Activated T-helper 2 cell treated with anti-CD3 and anti-CD28 coated beads, Interferon-gamma antibody, Interleukin-2, Interleukin-4, amounts not matched to agents 10 μg/mL and 5 μg/mL and 100 μg/mL, durations not matched to agents 14 hours and 24 hours and 36 hours (primary cell): ENCODE results near the gene DNAI2. TPM values are rescaled to one million over a fixed set of nuclear protein-coding genes. Genes with fewer than 3 reads are reported as not detected.

Source experiments
- DNase-seq: peaks from one replicate; pipeline ENCODE4 v3.0.0; 2021; ENCODE audit warnings: low spot score
- H3K27ac Mint-ChIP-seq: one replicate; pipeline ENCODE4 v1.8.0; 2021; ENCODE audit warnings: mixed read lengths
- H3K27me3 Mint-ChIP-seq: one replicate; pipeline ENCODE4 v1.8.0; 2021; ENCODE audit warnings: low read depth, mixed read lengths
- H3K36me3 Mint-ChIP-seq: one replicate; pipeline ENCODE4 v1.8.0; 2021; ENCODE audit warnings: low read depth, mixed read lengths
- H3K4me1 Mint-ChIP-seq: one replicate; pipeline ENCODE4 v1.8.0; 2021; ENCODE audit warnings: low read depth, mixed read lengths
- H3K4me3 Mint-ChIP-seq: one replicate; pipeline ENCODE4 v1.8.0; 2021; ENCODE audit warnings: low read depth, mild to moderate bottlenecking, moderate library complexity, mixed read lengths
- H3K9me3 Mint-ChIP-seq: one replicate; pipeline ENCODE4 v1.8.0; 2021; ENCODE audit warnings: mixed read lengths
- intact Hi-C: fragments of 100-400 bp; cut with micrococcal nuclease; formaldehyde crosslinking; loops from one replicate; pipeline ENCODE4 v1.15.1; 2023
- total RNA-seq: library from RNA; stranded (reverse); gene quantifications from 2 replicates; pipeline ENCODE4 v1.2.3, GENCODE V29; 2022

Gene DNAI2
- total RNA-seq, 1 donor from 2014 or later = 0.75 TPM

DNA sequence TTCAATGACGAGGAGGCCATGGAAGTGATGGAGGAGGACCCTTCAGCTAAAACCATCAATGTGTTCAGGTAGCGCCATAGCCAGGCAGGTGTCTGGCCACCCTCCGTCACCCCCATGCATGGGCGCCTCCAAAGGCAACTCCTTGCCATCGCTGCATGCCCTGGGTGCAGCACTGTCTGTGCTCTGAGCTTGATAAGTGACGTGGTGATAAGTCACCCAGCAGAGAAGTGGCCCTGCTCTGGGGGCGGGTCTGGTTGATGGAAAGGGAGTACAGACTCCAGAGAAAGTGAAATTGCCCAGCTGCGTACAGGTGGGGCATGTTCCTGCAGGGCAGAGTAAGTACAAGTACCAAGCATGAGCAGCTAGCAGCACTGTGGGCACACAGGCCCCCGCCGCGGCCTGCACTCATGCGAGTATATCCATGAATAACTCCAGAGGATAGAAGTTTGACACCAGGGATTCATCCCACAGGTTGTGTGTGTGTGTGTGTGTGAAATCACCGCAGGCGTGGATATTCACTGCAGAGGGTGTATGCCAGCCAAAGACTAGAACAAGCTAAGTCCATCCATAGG is 13.1 kb downstream of the DNAI2 start:
- no peak overlapping the region for H3K27ac Mint-ChIP-seq
- intact Hi-C loops = no loop called here

DNA sequence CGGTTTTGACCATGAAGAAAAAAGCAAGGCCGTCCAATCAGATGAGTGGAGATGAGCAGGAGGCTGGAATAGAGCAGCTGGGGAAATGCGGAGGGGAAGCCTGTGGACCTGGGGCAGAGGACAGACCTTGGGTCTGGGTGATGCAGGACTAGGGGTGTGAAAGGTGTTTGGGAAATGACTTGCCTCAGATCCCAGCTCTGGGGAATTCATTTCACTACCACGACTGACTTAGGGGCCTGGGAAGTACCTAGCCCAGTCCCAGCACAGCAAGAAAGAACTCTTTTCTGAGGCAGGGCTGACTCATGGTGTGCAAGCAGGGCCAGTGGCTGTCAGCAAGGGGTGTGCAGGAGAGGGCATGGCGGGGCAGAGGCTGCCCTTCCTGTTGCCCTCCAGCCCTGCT is 14.8 kb downstream of the DNAI2 start:
- Mint-ChIP-seq H3K27me3 (no peaks in the 10 kb centered on the region), H3K9me3 (no peaks in the 10 kb centered on the region), H3K27ac (peak overlapping the region; percentile 64), H3K4me1 (peaks cover 38% of the 10 kb centered on the region), H3K4me3 (no peak overlapping the region), H3K36me3 (no peaks in the 10 kb centered on the region)
- DNase-seq = no peak
- intact Hi-C loops = no loop called here

More for the DNA sequence above, 13.1 kb downstream of the DNAI2 start:
- no peaks in the 10 kb centered on the region for H3K9me3 Mint-ChIP-seq
- H3K4me1 Mint-ChIP-seq = peaks cover 47% of the 10 kb centered on the region
- H3K27me3 Mint-ChIP-seq = no peaks in the 10 kb centered on the region
- no peak overlapping the region for H3K4me3 Mint-ChIP-seq
- DNase-seq = no peak
- no peaks in the 10 kb centered on the region for H3K36me3 Mint-ChIP-seq

- Mint-ChIP-seq H3K4me3 (no peak overlapping the region), H3K9me3 (peaks cover 2% of the 10 kb centered on the region), H3K27ac (peak overlapping the region; percentile 64), H3K36me3 (no peaks in the 10 kb centered on the region), H3K4me1 (peaks cover 36% of the 10 kb centered on the region), H3K27me3 (no peaks in the 10 kb centered on the region)
- intact Hi-C loops = no loop called here
- no peak for DNase-seq
Measured at GRCh38 chr17:74289688-74290087, 15.7 kb downstream of the DNAI2 start.

- H3K27ac Mint-ChIP-seq = no peak overlapping the region
- no peaks in the 10 kb centered on the region for H3K36me3 Mint-ChIP-seq
- no peaks in the 10 kb centered on the region for H3K27me3 Mint-ChIP-seq
- intact Hi-C loops = no loop called here
- no peak overlapping the region for H3K4me3 Mint-ChIP-seq
- H3K4me1 Mint-ChIP-seq = peaks cover 29% of the 10 kb centered on the region
- DNase-seq = no peak
- peaks cover 4% of the 10 kb centered on the region for H3K9me3 Mint-ChIP-seq
Measured at GRCh38 chr17:74290340-74290739, 16.3 kb downstream of the DNAI2 start.

- Mint-ChIP-seq H3K36me3 (no peaks in the 10 kb centered on the region), H3K9me3 (peaks cover 4% of the 10 kb centered on the region), H3K4me3 (no peak overlapping the region), H3K27ac (no peak overlapping the region), H3K27me3 (no peaks in the 10 kb centered on the region), H3K4me1 (peaks cover 31% of the 10 kb centered on the region)
- no peak for DNase-seq
- intact Hi-C loops = no loop called here
Measured at GRCh38 chr17:74292495-74292894, 18.5 kb downstream of the DNAI2 start.

GRCh38 chr17:74295625-74296547 is 21.9 kb downstream of the DNAI2 start:
- DNase-seq = no peak
- Mint-ChIP-seq H3K9me3 (peaks cover 4% of the 10 kb centered on the region), H3K4me3 (no peak overlapping the region), H3K36me3 (no peaks in the 10 kb centered on the region), H3K27ac (no peak overlapping the region), H3K27me3 (peaks cover 4% of the 10 kb centered on the region), H3K4me1 (peaks cover 17% of the 10 kb centered on the region)
- intact Hi-C loops = loop anchor here (2.0 to 5.0 kb wide), 2 partner anchors 83 to 161 kb away; partner anchors contain the start of gene TTYH2

DNA sequence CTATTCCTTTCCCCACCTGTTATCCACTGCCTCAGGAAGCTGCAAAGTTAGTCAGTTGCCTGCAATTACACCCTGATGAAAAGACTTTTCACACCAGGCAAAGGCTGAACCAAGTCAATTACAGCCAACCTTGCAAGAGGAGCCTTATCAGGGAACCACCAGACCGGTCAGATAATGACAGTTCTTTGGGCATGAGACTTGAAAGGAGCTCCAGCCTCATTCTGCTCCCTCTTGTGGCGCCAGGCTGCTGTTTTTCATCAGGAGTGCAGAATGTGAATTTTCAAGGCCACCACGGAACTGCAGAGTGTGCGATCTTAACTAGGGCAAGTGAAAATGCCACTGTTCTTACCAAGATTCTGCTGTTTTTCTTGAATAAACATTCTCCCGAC is 22.5 kb downstream of the DNAI2 start:
- intact Hi-C loops = loop anchor here (2.0 to 5.0 kb wide), 2 partner anchors 84 to 161 kb away; partner anchors contain the start of gene TTYH2
- peaks cover 4% of the 10 kb centered on the region for H3K27me3 Mint-ChIP-seq
- no peaks in the 10 kb centered on the region for H3K36me3 Mint-ChIP-seq
- DNase-seq = peak; percentile 32
- peaks cover 23% of the 10 kb centered on the region for H3K4me1 Mint-ChIP-seq
- no peak overlapping the region for H3K4me3 Mint-ChIP-seq
- H3K9me3 Mint-ChIP-seq = peaks cover 4% of the 10 kb centered on the region
- no peak overlapping the region for H3K27ac Mint-ChIP-seq

DNA sequence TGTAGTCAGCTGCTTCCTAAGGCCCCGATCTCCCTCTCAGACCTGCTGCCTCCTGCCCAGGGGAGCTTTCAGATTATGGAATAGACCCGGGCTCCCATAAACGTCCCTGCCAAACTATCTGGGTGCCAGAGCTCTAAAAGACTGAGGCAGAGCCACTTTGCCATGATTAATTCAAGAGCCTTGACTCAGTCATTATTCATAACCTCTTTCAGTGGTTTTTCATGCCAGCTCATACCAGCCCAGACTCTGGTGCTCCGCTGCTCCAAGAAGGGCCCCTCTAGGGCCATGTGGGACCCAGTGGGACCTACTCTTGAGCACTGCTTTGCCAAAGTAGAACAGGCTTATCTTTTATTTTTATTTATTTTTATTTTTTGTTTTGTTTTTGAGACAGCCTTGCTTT is 23.9 kb downstream of the DNAI2 start:
- intact Hi-C loops = loop anchor here (1.0 to 5.0 kb wide), 3 partner anchors 15 to 159 kb away; partner anchors contain the start of gene TTYH2
- Mint-ChIP-seq H3K4me3 (peak overlapping the region; percentile 27), H3K9me3 (peaks cover 4% of the 10 kb centered on the region), H3K4me1 (peaks cover 23% of the 10 kb centered on the region), H3K27me3 (peaks cover 4% of the 10 kb centered on the region), H3K36me3 (no peaks in the 10 kb centered on the region), H3K27ac (peak overlapping the region; percentile 60)
- DNase-seq = no peak

DNA sequence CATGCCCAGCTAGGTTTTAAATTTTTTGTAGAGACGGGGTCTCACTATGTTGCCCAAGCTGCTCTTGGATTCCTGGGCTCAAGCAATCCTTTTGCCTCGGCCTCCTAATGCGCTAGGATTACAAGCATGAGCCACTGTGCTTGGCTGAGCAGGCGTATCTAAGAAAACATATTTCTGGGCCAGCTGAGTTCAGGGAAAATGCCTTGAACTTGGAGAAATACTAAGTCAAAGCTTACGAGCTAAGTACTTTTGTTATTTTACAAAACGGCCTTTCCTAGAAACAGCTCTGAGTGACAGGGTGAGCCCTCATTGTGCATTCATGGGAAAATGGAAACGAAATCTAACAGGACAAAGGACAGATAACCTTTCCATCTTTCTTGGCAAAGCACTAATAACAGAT is 24.7 kb downstream of the DNAI2 start:
- no peak for DNase-seq
- intact Hi-C loops = loop anchor here (1.0 to 5.0 kb wide), 2 partner anchors 15 to 159 kb away; no protein-coding TSS in a partner anchor
- H3K27ac Mint-ChIP-seq = no peak overlapping the region
- peaks cover 4% of the 10 kb centered on the region for H3K27me3 Mint-ChIP-seq
- no peak overlapping the region for H3K4me3 Mint-ChIP-seq
- H3K4me1 Mint-ChIP-seq = peaks cover 23% of the 10 kb centered on the region
- H3K9me3 Mint-ChIP-seq = peaks cover 4% of the 10 kb centered on the region
- no peaks in the 10 kb centered on the region for H3K36me3 Mint-ChIP-seq

GRCh38 chr17:74299226-74300009 is 25.4 kb downstream of the DNAI2 start:
- H3K36me3 Mint-ChIP-seq = no peaks in the 10 kb centered on the region
- H3K4me3 Mint-ChIP-seq = no peak overlapping the region

GRCh38 chr17:74303305-74303704 is 29.3 kb downstream of the DNAI2 start:
- no peak overlapping the region for H3K27ac Mint-ChIP-seq
- intact Hi-C loops = loop anchor here (10.0 kb wide), 1 partner anchor 231 kb away; the partner anchor contains the start of gene CD300LB
- no peak for DNase-seq
- H3K9me3 Mint-ChIP-seq = no peaks in the 10 kb centered on the region
- peaks cover 3% of the 10 kb centered on the region for H3K36me3 Mint-ChIP-seq
- no peak overlapping the region for H3K4me3 Mint-ChIP-seq
- H3K27me3 Mint-ChIP-seq = peaks cover 9% of the 10 kb centered on the region
- H3K4me1 Mint-ChIP-seq = peaks cover 16% of the 10 kb centered on the region

More at GRCh38 chr17:74299226-74300009, 25.4 kb downstream of the DNAI2 start:
- Mint-ChIP-seq H3K9me3 (peaks cover 4% of the 10 kb centered on the region), H3K27ac (peak overlapping the region; percentile 55), H3K4me1 (peaks cover 23% of the 10 kb centered on the region), H3K27me3 (peaks cover 4% of the 10 kb centered on the region)
- DNase-seq = no peak
- intact Hi-C loops = loop anchor here (5.0 to 10.0 kb wide), 2 partner anchors 158 to 235 kb away; partner anchors contain the start of gene CD300LB

GRCh38 chr17:74304184-74304583 is 30.1 kb downstream of the DNAI2 start:
- H3K27me3 Mint-ChIP-seq = peaks cover 10% of the 10 kb centered on the region
- H3K4me1 Mint-ChIP-seq = peaks cover 17% of the 10 kb centered on the region
- peaks cover 3% of the 10 kb centered on the region for H3K36me3 Mint-ChIP-seq
- no peaks in the 10 kb centered on the region for H3K9me3 Mint-ChIP-seq
- H3K4me3 Mint-ChIP-seq = no peak overlapping the region
- intact Hi-C loops = loop anchor here (10.0 kb wide), 1 partner anchor 231 kb away; the partner anchor contains the start of gene CD300LB
- DNase-seq = no peak
- no peak overlapping the region for H3K27ac Mint-ChIP-seq
